ENCODE measurements around the gene SOS1. TPM values are rescaled to one million over a fixed set of nuclear protein-coding genes. Genes with fewer than 3 reads are reported as not detected.
"Not testable (repeated sequence)": the region's sequence is repeated elsewhere in the genome, so short reads cannot be mapped to it uniquely, and the experiment has no call there.

The SOS1 gene
- total RNA-seq, 1 donor from 2014 or later: 44.0 TPM

- Histone ChIP-seq H3K4me2 (ENCODE audit: low read length) (no peak overlapping the region), H3K36me3 (ENCODE audit: insufficient read depth, low read length) (no peaks in the 10 kb centered on the region), H2AFZ (ENCODE audit: low read depth, low read length) (no peak overlapping the region), H3K4me1 (ENCODE audit: insufficient read depth, low read length) (no peaks in the 10 kb centered on the region), H3K4me3 (ENCODE audit: insufficient read depth, low read depth, low read length) (no peak overlapping the region), H3K27ac (ENCODE audit: low read depth, low read length) (no peak overlapping the region), H3K27me3 (ENCODE audit: insufficient read depth, low read length) (no peaks in the 10 kb centered on the region), H3K9me3 (ENCODE audit: insufficient read depth, low read depth, low read length) (no peaks in the 10 kb centered on the region), H3K79me2 (ENCODE audit: insufficient read depth, low read length) (no peaks in the 10 kb centered on the region), H3K9ac (ENCODE audit: low read length) (no peak overlapping the region), H4K20me1 (ENCODE audit: insufficient read depth, low read length) (no peaks in the 10 kb centered on the region)
- FAIRE-seq: no peak
- Mint-ChIP-seq H3K9me3 (ENCODE audit: unreplicated experiment) (no peaks in the 10 kb centered on the region), H3K27me3 (ENCODE audit: low read depth, unreplicated experiment) (no peaks in the 10 kb centered on the region), H3K4me3 (ENCODE audit: unreplicated experiment) (no peak overlapping the region), H3K36me3 (ENCODE audit: low read depth, unreplicated experiment) (no peaks in the 10 kb centered on the region), H3K4me1 (ENCODE audit: low read depth, unreplicated experiment) (no peaks in the 10 kb centered on the region), H3K27ac (ENCODE audit: unreplicated experiment) (peak overlapping the region; percentile 66)
- TF ChIP-seq CTCF (IDR thresholded peaks at IDR 0.05; ENCODE audit: insufficient read depth, low read depth, low read length) (no peak), EZH2 (IDR thresholded peaks at IDR 0.05; ENCODE audit: insufficient read depth, low read length) (no peak)
- DNase-seq (ENCODE audit: low read depth): no peak
These were observed 59.6 kb downstream of the SOS1 start for GRCh38 chr2:39061280-39061679.

- Histone ChIP-seq H3K4me3 (ENCODE audit: insufficient read depth, low read depth, low read length) (no peak overlapping the region), H3K9ac (ENCODE audit: low read length) (no peak overlapping the region), H3K27ac (ENCODE audit: low read depth, low read length) (no peak overlapping the region), H3K27me3 (ENCODE audit: insufficient read depth, low read length) (no peaks in the 10 kb centered on the region), H3K4me2 (ENCODE audit: low read length) (no peak overlapping the region), H3K36me3 (ENCODE audit: insufficient read depth, low read length) (no peaks in the 10 kb centered on the region), H3K4me1 (ENCODE audit: insufficient read depth, low read length) (no peaks in the 10 kb centered on the region), H3K79me2 (ENCODE audit: insufficient read depth, low read length) (no peaks in the 10 kb centered on the region), H2AFZ (ENCODE audit: low read depth, low read length) (no peak overlapping the region), H3K9me3 (ENCODE audit: insufficient read depth, low read depth, low read length) (no peaks in the 10 kb centered on the region), H4K20me1 (ENCODE audit: insufficient read depth, low read length) (no peaks in the 10 kb centered on the region)
- TF ChIP-seq EZH2 (IDR thresholded peaks at IDR 0.05; ENCODE audit: insufficient read depth, low read length) (no peak), CTCF (IDR thresholded peaks at IDR 0.05; ENCODE audit: insufficient read depth, low read depth, low read length) (peak; percentile 64)
- DNase-seq (ENCODE audit: low read depth) (peak; percentile 28), FAIRE-seq (peak; percentile 60)
- Mint-ChIP-seq H3K36me3 (ENCODE audit: low read depth, unreplicated experiment) (no peaks in the 10 kb centered on the region), H3K9me3 (ENCODE audit: unreplicated experiment) (no peaks in the 10 kb centered on the region), H3K27me3 (ENCODE audit: low read depth, unreplicated experiment) (no peaks in the 10 kb centered on the region), H3K4me3 (ENCODE audit: unreplicated experiment) (no peak overlapping the region), H3K4me1 (ENCODE audit: low read depth, unreplicated experiment) (no peaks in the 10 kb centered on the region), H3K27ac (ENCODE audit: unreplicated experiment) (no peak overlapping the region)
These were observed 61.4 kb downstream of the SOS1 start for GRCh38 chr2:39059366-39059952.

GRCh38 chr2:39058101-39058500 lies 62.8 kb downstream of the SOS1 start:
- no peak overlapping the region for H3K4me2 ChIP-seq (ENCODE audit: low read length)
- no peaks in the 10 kb centered on the region for H3K36me3 ChIP-seq (ENCODE audit: insufficient read depth, low read length)
- H3K9ac ChIP-seq (ENCODE audit: low read length): no peak overlapping the region
- H3K27ac ChIP-seq (ENCODE audit: low read depth, low read length): no peak overlapping the region
- Mint-ChIP-seq H3K27ac (ENCODE audit: unreplicated experiment) (no peak overlapping the region), H3K36me3 (ENCODE audit: low read depth, unreplicated experiment) (no peaks in the 10 kb centered on the region), H3K9me3 (ENCODE audit: unreplicated experiment) (no peaks in the 10 kb centered on the region), H3K27me3 (ENCODE audit: low read depth, unreplicated experiment) (no peaks in the 10 kb centered on the region), H3K4me3 (ENCODE audit: unreplicated experiment) (no peak overlapping the region), H3K4me1 (ENCODE audit: low read depth, unreplicated experiment) (no peaks in the 10 kb centered on the region)
- no peaks in the 10 kb centered on the region for H3K79me2 ChIP-seq (ENCODE audit: insufficient read depth, low read length)
- no peaks in the 10 kb centered on the region for H4K20me1 ChIP-seq (ENCODE audit: insufficient read depth, low read length)
- TF ChIP-seq CTCF (IDR thresholded peaks at IDR 0.05; ENCODE audit: insufficient read depth, low read depth, low read length): no peak
- TF ChIP-seq EZH2 (IDR thresholded peaks at IDR 0.05; ENCODE audit: insufficient read depth, low read length): no peak
- no peaks in the 10 kb centered on the region for H3K27me3 ChIP-seq (ENCODE audit: insufficient read depth, low read length)
- no peaks in the 10 kb centered on the region for H3K4me1 ChIP-seq (ENCODE audit: insufficient read depth, low read length)
- no peak overlapping the region for H2AFZ ChIP-seq (ENCODE audit: low read depth, low read length)
- H3K4me3 ChIP-seq (ENCODE audit: insufficient read depth, low read depth, low read length): no peak overlapping the region
- FAIRE-seq: no peak
- no peak for DNase-seq (ENCODE audit: low read depth)
- H3K9me3 ChIP-seq (ENCODE audit: insufficient read depth, low read depth, low read length): no peaks in the 10 kb centered on the region

GRCh38 chr2:39052665-39053064 lies 68.2 kb downstream of the SOS1 start:
- H3K9me3 ChIP-seq (ENCODE audit: insufficient read depth, low read depth, low read length); H2AFZ ChIP-seq (ENCODE audit: low read depth, low read length); H3K4me3 ChIP-seq (ENCODE audit: insufficient read depth, low read depth, low read length); H4K20me1 ChIP-seq (ENCODE audit: insufficient read depth, low read length); H3K4me1 Mint-ChIP-seq (ENCODE audit: low read depth, unreplicated experiment); H3K36me3 ChIP-seq (ENCODE audit: insufficient read depth, low read length); H3K27ac Mint-ChIP-seq (ENCODE audit: unreplicated experiment); H3K4me1 ChIP-seq (ENCODE audit: insufficient read depth, low read length); H3K9ac ChIP-seq (ENCODE audit: low read length); H3K4me2 ChIP-seq (ENCODE audit: low read length); FAIRE-seq; H3K27me3 ChIP-seq (ENCODE audit: insufficient read depth, low read length); H3K79me2 ChIP-seq (ENCODE audit: insufficient read depth, low read length); H3K27me3 Mint-ChIP-seq (ENCODE audit: low read depth, unreplicated experiment); H3K4me3 Mint-ChIP-seq (ENCODE audit: unreplicated experiment); DNase-seq (ENCODE audit: low read depth); H3K27ac ChIP-seq (ENCODE audit: low read depth, low read length); H3K9me3 Mint-ChIP-seq (ENCODE audit: unreplicated experiment); H3K36me3 Mint-ChIP-seq (ENCODE audit: low read depth, unreplicated experiment): not testable (repeated sequence)
